H1 (cell line): ENCODE results near the gene RPAP3. TPM values are rescaled to one million over a fixed set of nuclear protein-coding genes. Genes with fewer than 3 reads are reported as not detected.

Source experiments
- CTCF ChIA-PET: fragments of 300-600 bp; sonication (Branson Sonifier 250); formaldehyde crosslinking; loops from one replicate; lab custom pipeline; 2021; ENCODE audit not compliant: partially characterized antibody; lab: Charles Lee
- POLR2A ChIA-PET: fragments of 300-600 bp; sonication (Branson Sonifier 250); formaldehyde crosslinking; loops from one replicate; lab custom pipeline; 2021; ENCODE audit warnings: inconsistent platforms; ENCODE audit not compliant: partially characterized antibody; lab: Charles Lee
- DNase-seq, 2 experiments: peaks; one replicate each; pipeline versions ENCODE4 v3.0.0 to v3.0.0-alpha.2; 2010 to 2022; ENCODE audit warnings: low spot score in 2 of 2, low read depth in 1 of 2, mixed read lengths in 1 of 2
- FAIRE-seq: peaks from 2 replicates; lab custom pipeline; 2011; peaks lifted over from hg19 to GRCh38; lab: Jason Lieb, UNC
- H2AFZ ChIP-seq: 2 replicates; pipeline ENCODE4 v1.8.1; 2012; ENCODE audit warnings: low read length, inconsistent platforms
- H2AK5ac ChIP-seq: 2 replicates; pipeline ENCODE4 v1.6.1; 2013; ENCODE audit warnings: low read depth, low read length
- H2BK120ac ChIP-seq: replicated peaks from 2 replicates; pipeline ENCODE3; 2013; ENCODE audit warnings: low read depth, low read length, inconsistent platforms
- H2BK12ac ChIP-seq: 2 replicates; pipeline ENCODE4 v1.6.1; 2013; ENCODE audit warnings: low read depth, low read length
- H2BK15ac ChIP-seq: 2 replicates; pipeline ENCODE4 v1.6.1; 2013; ENCODE audit warnings: low read length
- H2BK20ac ChIP-seq: 2 replicates; pipeline ENCODE4 v1.6.1; 2013; ENCODE audit warnings: low read length
- H2BK5ac ChIP-seq: 2 replicates; pipeline ENCODE4 v1.6.1; 2013; ENCODE audit warnings: low read depth, low read length
- H3K14ac ChIP-seq: 2 replicates; pipeline ENCODE4 v1.6.1; 2013; ENCODE audit warnings: inconsistent platforms; ENCODE audit not compliant: insufficient read length
- H3K18ac ChIP-seq: 2 replicates; pipeline ENCODE4 v1.6.1; 2013; ENCODE audit warnings: low read length; ENCODE audit errors: extremely low read depth
- H3K23ac ChIP-seq: 2 replicates; pipeline ENCODE4 v1.6.1; 2013; ENCODE audit warnings: inconsistent platforms; ENCODE audit not compliant: insufficient read length
- H3K23me2 ChIP-seq: 2 replicates; pipeline ENCODE4 v1.6.1; 2013; ENCODE audit warnings: low read depth, low read length
- H3K27ac ChIP-seq: 2 replicates; pipeline ENCODE4 v1.6.1; 2011; ENCODE audit warnings: low read depth, low read length, inconsistent platforms
- H3K27me3 ChIP-seq, 4 experiments: replicated peaks in 1 of 4; 1 replicate in 1 of 4; 2 replicates in 3 of 4; pipeline versions ENCODE4 v1.6.1 to v1.8.1; 2011 to 2013; ENCODE audit warnings: low read length in 3 of 4, mild to moderate bottlenecking in 3 of 4, inconsistent platforms in 2 of 4, mixed read lengths in 2 of 4, moderate library complexity in 1 of 4; ENCODE audit not compliant: control insufficient read depth in 3 of 4, insufficient read depth in 3 of 4; ENCODE audit errors: extremely low read depth in 1 of 4
- H3K36me3 ChIP-seq, 4 experiments: 2 replicates each; pipeline versions ENCODE4 v1.6.1 to v1.8.1; 2011 to 2013; ENCODE audit warnings: mild to moderate bottlenecking in 4 of 4, low read length in 3 of 4, moderate library complexity in 2 of 4, control low read depth in 1 of 4, inconsistent platforms in 1 of 4; ENCODE audit not compliant: insufficient read depth in 4 of 4, control insufficient read depth in 2 of 4
- H3K4ac ChIP-seq: replicated peaks from 2 replicates; pipeline ENCODE3; 2013; ENCODE audit warnings: low read length, low read depth, mixed read lengths, inconsistent platforms; ENCODE audit not compliant: insufficient read length
- H3K4me1 ChIP-seq, 4 experiments: replicated peaks in 1 of 4; 1 replicate in 1 of 4; 2 replicates in 3 of 4; pipeline versions ENCODE4 v1.6.1 to v1.8.1; 2011 to 2013; ENCODE audit warnings: low read length in 3 of 4, inconsistent platforms in 2 of 4, mixed read lengths in 1 of 4; ENCODE audit not compliant: insufficient read depth in 4 of 4, control insufficient read depth in 3 of 4
- H3K4me2 ChIP-seq, 2 experiments: 2 replicates each; pipeline versions ENCODE4 v1.6.1 to v1.8.1; 2011 to 2013; ENCODE audit warnings: low read depth in 2 of 2, low read length in 2 of 2, control low read depth in 1 of 2, inconsistent platforms in 1 of 2, mild to moderate bottlenecking in 1 of 2; ENCODE audit not compliant: insufficient read depth in 1 of 2
- H3K4me3 ChIP-seq, 4 experiments: fragments of 200-600, 300-600 bp in 1 of 4; sonication (generic), shearing (Covaris generic), sonication (Bioruptor Twin) in 1 of 4; 2 replicates each; pipeline versions ENCODE4 v1.5.1 to v1.8.1; 2011 to 2016; ENCODE audit warnings: low read length in 4 of 4, low read depth in 3 of 4, control low read depth in 2 of 4, inconsistent platforms in 2 of 4, mild to moderate bottlenecking in 2 of 4, mixed read lengths in 1 of 4, moderate library complexity in 1 of 4; ENCODE audit not compliant: insufficient read depth in 2 of 4; ENCODE audit errors: extremely low read depth in 1 of 4
- H3K56ac ChIP-seq: replicated peaks from 2 replicates; pipeline ENCODE3; 2013; ENCODE audit warnings: low read depth, mild to moderate bottlenecking, mixed read lengths, low read length, inconsistent platforms; ENCODE audit not compliant: insufficient read length
- H3K79me1 ChIP-seq: 2 replicates; pipeline ENCODE4 v1.6.1; 2013; ENCODE audit warnings: low read depth, low read length, control low read depth
- H3K79me2 ChIP-seq, 2 experiments: 2 replicates each; pipeline versions ENCODE4 v1.6.1 to v1.8.1; 2012 to 2013; ENCODE audit warnings: low read length in 2 of 2, mild to moderate bottlenecking in 2 of 2, inconsistent platforms in 1 of 2; ENCODE audit not compliant: insufficient read depth in 2 of 2, control insufficient read depth in 1 of 2
- H3K9ac ChIP-seq, 4 experiments: replicated peaks in 1 of 4; 1 replicate in 1 of 4; 2 replicates in 3 of 4; pipeline versions ENCODE4 v1.6.1 to v1.8.1; 2011 to 2013; ENCODE audit warnings: low read depth in 3 of 4, low read length in 3 of 4, control low read depth in 2 of 4, mild to moderate bottlenecking in 2 of 4, moderate library complexity in 2 of 4, inconsistent platforms in 1 of 4; ENCODE audit errors: extremely low read depth in 1 of 4
- H3K9me3 ChIP-seq, 2 experiments: 2 replicates each; pipeline versions ENCODE4 v1.6.1 to v1.8.1; 2012 to 2013; ENCODE audit warnings: mild to moderate bottlenecking in 2 of 2, moderate library complexity in 2 of 2, control low read depth in 1 of 2, inconsistent platforms in 1 of 2, low read depth in 1 of 2, low read length in 1 of 2, mixed read lengths in 1 of 2; ENCODE audit not compliant: insufficient read depth in 2 of 2
- H4K20me1 ChIP-seq, 2 experiments: replicated peaks in 1 of 2; 2 replicates each; pipeline versions ENCODE3 to v1.8.1; 2011 to 2013; ENCODE audit warnings: inconsistent platforms in 2 of 2, low read length in 2 of 2, mild to moderate bottlenecking in 1 of 2; ENCODE audit not compliant: insufficient read depth in 2 of 2, control insufficient read depth in 1 of 2
- H4K5ac ChIP-seq: 2 replicates; pipeline ENCODE4 v1.6.1; 2013; ENCODE audit warnings: low read length, low read depth, mixed read lengths, inconsistent platforms; ENCODE audit not compliant: insufficient read length
- H4K8ac ChIP-seq: 2 replicates; pipeline ENCODE4 v1.8.0; 2013; ENCODE audit warnings: mild to moderate bottlenecking, moderate library complexity, low read length, inconsistent platforms; ENCODE audit not compliant: insufficient read depth; ENCODE audit errors: extremely low read depth
- H4K91ac ChIP-seq: replicated peaks from 2 replicates; pipeline ENCODE3; 2013; ENCODE audit warnings: low read length, mixed read lengths, inconsistent platforms; ENCODE audit not compliant: insufficient read length
- CBX8 ChIP-seq: fragments of 300-800, 300-1000 bp; sonication (generic); IDR thresholded peaks from 2 replicates; pipeline ENCODE4 v1.7.1; 2016; ENCODE audit warnings: low read depth, low read length, borderline replicate concordance
- CTBP2 ChIP-seq: IDR thresholded peaks from 2 replicates; pipeline ENCODE4 v1.7.0; 2011; ENCODE audit warnings: borderline replicate concordance, mild to moderate bottlenecking, moderate library complexity, mixed read lengths, low read length; ENCODE audit not compliant: insufficient read depth, insufficient read length
- EGR1 ChIP-seq: IDR thresholded peaks from 2 replicates; pipeline ENCODE4 v1.6.1; 2011; ENCODE audit warnings: low read depth, low read length, borderline replicate concordance
- EZH2 ChIP-seq: fragments of 200-600 bp; sonication (generic); IDR thresholded peaks from 2 replicates; pipeline ENCODE4 v1.7.1; 2012; ENCODE audit warnings: low read depth, mild to moderate bottlenecking, moderate library complexity, low read length, inconsistent platforms; ENCODE audit not compliant: severe bottlenecking
- GABPA ChIP-seq: IDR thresholded peaks from 2 replicates; pipeline ENCODE4 v1.6.1; 2011; ENCODE audit warnings: mild to moderate bottlenecking, low read length, moderate library complexity, borderline replicate concordance; ENCODE audit not compliant: insufficient read depth
- KDM4A ChIP-seq: IDR thresholded peaks from one replicate; pipeline ENCODE4 v1.7.1; 2012; ENCODE audit warnings: low read depth, mild to moderate bottlenecking, moderate library complexity, low read length, inconsistent platforms; ENCODE audit not compliant: severe bottlenecking
- RFX5 ChIP-seq: IDR thresholded peaks from 2 replicates; pipeline ENCODE4 v1.6.1; 2011; ENCODE audit warnings: low read depth, low read length, improper control_type of control experiment, borderline replicate concordance
- TCF12 ChIP-seq: IDR thresholded peaks from 2 replicates; pipeline ENCODE4 v1.6.1; 2011; ENCODE audit warnings: low read depth, mild to moderate bottlenecking, low read length
- WGBS, 2 experiments: shearing (Covaris generic) in 1 of 2; methylation state at CpG; one replicate each; pipeline versions ENCODE4 v1.1.6 to v1.1.7; 2013 to 2015; ENCODE audit warnings: low lambda C conversion rate in 2 of 2, mixed read lengths in 2 of 2, inconsistent platforms in 1 of 2, low coverage in 1 of 2, missing lambda C conversion rate in 1 of 2; ENCODE audit not compliant: insufficient replicate concordance in 2 of 2, insufficient coverage in 1 of 2, insufficient read length in 1 of 2; ENCODE audit errors: extremely low coverage in 1 of 2, missing lambda C conversion rate in 1 of 2; 5-methylcytosine and 5-hydroxymethylcytosine counted together
- polyA plus RNA-seq, 7 experiments: library from polyadenylated mRNA; depleted of rRNA in 3 of 7; stranded (reverse) in 5 of 7; unstranded in 2 of 7; fragments of >200 nt in 5 of 7; fragments of 200-250 nt in 2 of 7; gene quantifications; 1 replicate in 5 of 7; 2 replicates in 1 of 7; 4 replicates in 1 of 7; pipeline versions ENCODE4 v1.2.1 to v1.2.3, GENCODE V29; 2011 to 2013; ENCODE audit warnings: missing spikeins in 2 of 7, mixed read lengths in 2 of 7
- total RNA-seq: library from RNA; stranded (reverse); fragmentation: NEBNext Ultra II Directional; extraction: Animal tissue kit (Norgen Biotek cat#: 25700); gene quantifications from 2 replicates; pipeline ENCODE4 v1.2.1, GENCODE V29; 2021

Gene RPAP3
- total and polyA plus RNA-seq, 2 of the 8 experiments (the other 6 are each of a cell fraction or from before 2014, with no cell fraction given): 6.4 to 60.5 TPM

DNA sequence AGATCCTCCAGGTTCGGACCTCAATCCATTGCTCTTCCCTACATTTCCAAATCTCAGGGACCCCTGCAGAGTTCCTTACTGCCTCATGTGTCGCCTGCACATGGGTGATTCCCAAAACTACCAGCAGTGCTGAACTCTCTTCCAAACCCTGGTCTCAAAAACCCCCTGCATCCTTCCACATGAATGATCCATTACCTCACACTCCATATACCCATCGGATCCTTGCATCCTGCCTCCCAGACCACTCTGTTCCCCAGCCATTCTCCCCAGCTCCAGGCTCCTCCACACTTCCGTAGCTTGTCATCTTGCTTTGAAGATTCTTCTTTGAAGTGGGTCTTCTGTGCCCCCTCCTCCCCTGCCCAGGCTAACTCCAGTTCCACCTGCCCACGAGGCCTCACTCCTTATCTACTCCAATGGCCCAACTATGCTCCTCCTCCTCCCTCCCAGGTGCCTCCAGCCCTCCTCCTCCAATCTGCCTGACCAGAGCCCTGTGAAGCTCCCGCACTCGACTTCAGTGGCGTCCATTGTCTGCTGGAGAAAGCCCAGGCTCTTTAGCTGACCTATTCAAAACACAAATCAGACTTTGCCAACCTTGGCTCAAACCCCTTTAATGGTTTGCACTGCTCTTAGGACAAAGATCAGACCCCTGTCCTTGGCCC lies 39.1 kb upstream of the RPAP3 start:
- FAIRE-seq (no peak), DNase-seq (no peak)
- Histone ChIP-seq H3K9me3 (no peaks in the 10 kb centered on the region), H3K27me3 (no peaks in the 10 kb centered on the region), H2BK20ac (no peak overlapping the region; the same call in 1 of the 2 replicates), H3K9ac (no peak overlapping the region), H4K91ac (no peak overlapping the region), H2BK12ac (0 out of 2 replicates have a peak overlapping the region, but pooled peaks have one; percentile 27), H2BK120ac (no peak overlapping the region), H3K4me1 (peaks cover 0 to 10% (median 2%) of the 10 kb centered on the region in 4 experiments; a peak in 4 of 7 replicates), H3K4me3 (no peak overlapping the region), H3K23ac (no peak overlapping the region), H3K4me2 (no peak overlapping the region), H3K14ac (no peak overlapping the region), H3K79me1 (no peaks in the 10 kb centered on the region), H4K5ac (no peak overlapping the region), H3K56ac (no peak overlapping the region), H3K23me2 (no peaks in the 10 kb centered on the region; the same call in 1 of the 2 replicates), H3K79me2 (no peaks in the 10 kb centered on the region), H2AK5ac (no peak overlapping the region; the same call in 1 of the 2 replicates), H4K20me1 (no peaks in the 10 kb centered on the region), H3K4ac (no peak overlapping the region), H2AFZ (no peak overlapping the region), H4K8ac (no peak overlapping the region), H3K18ac (no peak overlapping the region), H3K36me3 (no peaks in the 10 kb centered on the region), H2BK5ac (peak overlapping the region; percentile 24; the same call in 1 of the 2 replicates), H3K27ac (no peak overlapping the region), H2BK15ac (no peak overlapping the region)
- ChIA-PET CTCF (interaction anchor here (1.3 to 64.6 kb wide), 13 partner anchors 7 to 184 kb away, joined by 3 to 2442 read pairs (median 35); partner anchors contain the start of genes ENDOU, HDAC7, RAPGEF3 and SLC48A1), POLR2A (interaction anchor here (0.9 to 7.4 kb wide), 5 partner anchors 11 to 36 kb away, joined by 4 to 79 read pairs (median 22); partner anchors contain the start of genes RAPGEF3 and SLC48A1)
- WGBS, 2 experiments: 87% methylated on average over 8 of the region's 8 CpGs; no CpG with 5 or more reads in 1 of the 2 experiments
- TF ChIP-seq GABPA (no peak), RFX5 (no peak), CTBP2 (no peak), EGR1 (no peak), KDM4A (no peak), CBX8 (no peak), TCF12 (no peak), EZH2 (no peak)
